ENCODE measurements around the gene ATG2B.
"Not testable (repeated sequence)": the region's sequence is repeated elsewhere in the genome, so short reads cannot be mapped to it uniquely, and the experiment has no call there.

The ATG2B gene

GRCh38 chr14:96373538-96373937 is 10.4 kb upstream of the ATG2B start:
- DNase-seq (ENCODE audit: low read depth in 2 of 2) = no peak

- DNase-seq (ENCODE audit: low read depth in 2 of 2) = no peak
These were observed 7.4 kb upstream of the ATG2B start for GRCh38 chr14:96370528-96370927.

GRCh38 chr14:96368534-96368933 is 5.4 kb upstream of the ATG2B start:
- DNase-seq (ENCODE audit: low read depth in 2 of 2) = no peak

- no peak for DNase-seq (ENCODE audit: low read depth in 2 of 2)
These were observed 1.8 kb upstream of the ATG2B start for GRCh38 chr14:96364962-96365361.

- DNase-seq (ENCODE audit: low read depth in 2 of 2) = peak; percentile 7 to 8
These were observed 703 bp upstream of the ATG2B start for GRCh38 chr14:96363751-96364336.

GRCh38 chr14:96362071-96362964 is 823 bp downstream of the ATG2B start:
- DNase-seq (ENCODE audit: low read depth in 2 of 2) = peak in 1 of 2 donors; percentile 9

GRCh38 chr14:96359959-96360358 is 3.2 kb downstream of the ATG2B start:
- DNase-seq (ENCODE audit: low read depth in 2 of 2) = no peak

GRCh38 chr14:96357216-96357615 is 5.9 kb downstream of the ATG2B start:
- DNase-seq (ENCODE audit: low read depth in 2 of 2) = no peak

- DNase-seq (ENCODE audit: low read depth in 2 of 2) = no peak
These were observed 8.9 kb downstream of the ATG2B start for GRCh38 chr14:96354246-96354645.

- no peak for DNase-seq (ENCODE audit: low read depth in 2 of 2)
These were observed 10.4 kb downstream of the ATG2B start for GRCh38 chr14:96352708-96353107.

GRCh38 chr14:96351986-96352385 is 11.2 kb downstream of the ATG2B start:
- no peak for DNase-seq (ENCODE audit: low read depth in 2 of 2)

GRCh38 chr14:96349286-96350075 is 13.7 kb downstream of the ATG2B start:
- DNase-seq (ENCODE audit: low read depth in 2 of 2) = no peak

- DNase-seq (ENCODE audit: low read depth in 2 of 2) = not testable (repeated sequence)
These were observed 15.2 kb downstream of the ATG2B start for GRCh38 chr14:96347957-96348356.

- no peak for DNase-seq (ENCODE audit: low read depth in 2 of 2)
These were observed 17.5 kb downstream of the ATG2B start for GRCh38 chr14:96345669-96346068.

- DNase-seq (ENCODE audit: low read depth in 2 of 2) = no peak
These were observed 21.8 kb downstream of the ATG2B start for GRCh38 chr14:96341323-96341722.

- no peak for DNase-seq (ENCODE audit: low read depth in 2 of 2)
These were observed 24.6 kb downstream of the ATG2B start for GRCh38 chr14:96338551-96338950.

- DNase-seq (ENCODE audit: low read depth in 2 of 2) = no peak
These were observed 38.9 kb downstream of the ATG2B start for GRCh38 chr14:96324219-96324618.

- no peak for DNase-seq (ENCODE audit: low read depth in 2 of 2)
These were observed 42.5 kb downstream of the ATG2B start for GRCh38 chr14:96320605-96321004.

GRCh38 chr14:96318836-96319235 is 44.3 kb downstream of the ATG2B start:
- no peak for DNase-seq (ENCODE audit: low read depth in 2 of 2)

GRCh38 chr14:96316087-96316486 is 47.1 kb downstream of the ATG2B start:
- DNase-seq (ENCODE audit: low read depth in 2 of 2) = no peak

GRCh38 chr14:96310906-96311305 is 52.2 kb downstream of the ATG2B start:
- DNase-seq (ENCODE audit: low read depth in 2 of 2) = no peak

GRCh38 chr14:96309896-96310330 is 53.2 kb downstream of the ATG2B start:
- no peak for DNase-seq (ENCODE audit: low read depth in 2 of 2)

Measured in stimulated activated CD4-positive, alpha-beta T cell treated with anti-CD3 and anti-CD28 coated beads, Interleukin-1b, Interleukin-23, amount 100 ng/mL, for 1 hour (primary cell).